Activated naive CD4-positive, alpha-beta T cell (primary cell): Measurements from ENCODE around the gene CKB.

Experiments
- DNase-seq, 4 experiments: peaks; one replicate each; lab custom pipeline; 2025; lab: John Stamatoyannopoulos, UW

The CKB gene

DNA sequence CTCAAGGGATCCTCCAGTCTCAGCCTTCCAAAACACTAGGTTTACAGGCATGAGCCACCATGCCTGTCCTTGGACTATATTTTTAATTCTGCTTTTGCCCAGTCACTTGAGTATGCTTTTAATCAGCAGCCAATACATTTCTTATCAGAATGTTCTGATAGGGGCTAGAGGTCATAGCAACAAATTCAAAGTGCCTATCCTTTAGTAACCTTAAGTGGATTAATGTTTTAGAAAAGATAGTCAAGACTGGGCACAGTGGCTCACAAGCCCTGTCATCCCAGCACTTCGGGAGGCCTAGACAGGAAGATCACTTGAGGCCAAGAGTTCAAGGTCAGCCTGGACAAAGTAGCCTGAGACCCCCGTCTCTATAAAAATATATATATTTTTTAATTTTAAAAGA, 37.1 kb downstream of the CKB start:
- DNase-seq: no peak

DNA sequence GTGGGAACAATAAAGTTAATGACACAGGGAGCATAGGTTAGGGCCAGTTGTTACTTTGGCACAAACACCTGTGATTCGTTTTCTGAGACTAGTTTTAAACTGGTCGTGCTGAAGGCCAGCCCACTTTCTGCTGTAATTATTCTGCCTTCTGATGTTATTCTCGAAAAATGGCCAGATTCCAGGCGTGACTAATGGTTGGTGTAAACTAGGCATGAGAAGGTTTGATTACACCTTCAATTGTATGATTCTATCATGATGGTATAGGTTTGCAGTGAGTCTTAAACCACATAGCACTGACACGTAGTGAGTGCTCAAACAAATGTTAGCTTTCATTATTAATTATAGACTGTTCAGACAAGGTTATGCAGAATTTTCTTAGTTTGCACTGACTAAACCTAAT, 39.0 kb downstream of the CKB start:
- DNase-seq: no peak

DNA sequence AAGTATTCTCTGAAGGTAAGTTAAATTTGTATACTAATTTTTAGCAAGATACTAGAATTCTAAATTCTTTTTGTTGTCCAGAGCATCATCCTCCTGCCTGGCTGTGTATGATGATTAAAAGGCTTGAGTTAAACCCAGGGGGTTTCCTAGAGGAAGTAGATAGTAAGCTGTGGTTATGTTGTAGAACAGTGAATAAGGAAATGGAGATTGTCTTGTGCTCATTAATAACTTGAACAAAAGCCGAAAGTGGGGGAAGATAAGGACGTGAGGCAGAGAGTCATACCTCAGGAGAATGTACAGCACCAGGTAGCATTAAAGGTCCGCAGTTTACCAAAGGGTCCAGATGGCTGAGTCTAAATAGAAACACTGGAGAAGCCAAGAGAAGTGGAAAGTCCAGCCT, 42.0 kb downstream of the CKB start:
- no peak for DNase-seq

DNA sequence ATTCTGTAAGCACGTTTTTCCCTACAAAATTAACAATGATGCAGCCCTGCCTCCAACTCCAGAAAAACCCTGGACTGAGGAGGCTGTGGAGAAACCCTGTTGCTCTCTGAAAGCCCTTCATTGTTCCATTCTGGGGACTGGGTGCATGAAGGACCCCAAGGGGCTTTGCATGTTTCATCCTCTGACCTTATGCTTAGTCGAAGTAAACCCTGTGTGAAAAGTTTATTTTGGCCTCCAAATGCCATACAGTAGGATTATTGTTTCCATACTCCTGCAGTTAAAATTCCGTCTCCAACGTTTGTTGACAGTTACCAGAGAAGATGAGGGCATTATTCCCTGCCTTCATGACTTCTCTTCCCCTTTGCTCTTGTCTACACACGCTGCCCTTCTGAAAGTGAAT, 46.0 kb downstream of the CKB start:
- DNase-seq: no peak

DNA sequence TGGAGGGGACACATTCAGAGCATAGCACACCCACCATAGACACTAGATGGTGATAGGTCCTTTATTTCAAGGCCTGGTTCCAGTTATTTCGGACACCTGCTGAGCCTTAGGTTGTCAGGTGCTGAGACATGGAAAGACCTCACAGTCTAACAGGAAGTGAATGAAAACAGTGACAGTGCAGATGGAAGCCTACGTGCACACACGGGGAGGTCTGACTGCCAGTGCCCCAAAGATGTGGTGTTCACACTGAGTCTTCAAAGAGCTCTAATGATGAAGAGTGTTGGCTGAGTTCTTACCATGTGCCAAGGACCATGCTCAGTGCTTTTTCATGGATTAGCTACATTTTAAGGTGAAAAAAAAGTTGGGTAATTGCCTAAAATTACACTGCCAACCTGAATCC, 46.6 kb downstream of the CKB start:
- DNase-seq: no peak

DNA sequence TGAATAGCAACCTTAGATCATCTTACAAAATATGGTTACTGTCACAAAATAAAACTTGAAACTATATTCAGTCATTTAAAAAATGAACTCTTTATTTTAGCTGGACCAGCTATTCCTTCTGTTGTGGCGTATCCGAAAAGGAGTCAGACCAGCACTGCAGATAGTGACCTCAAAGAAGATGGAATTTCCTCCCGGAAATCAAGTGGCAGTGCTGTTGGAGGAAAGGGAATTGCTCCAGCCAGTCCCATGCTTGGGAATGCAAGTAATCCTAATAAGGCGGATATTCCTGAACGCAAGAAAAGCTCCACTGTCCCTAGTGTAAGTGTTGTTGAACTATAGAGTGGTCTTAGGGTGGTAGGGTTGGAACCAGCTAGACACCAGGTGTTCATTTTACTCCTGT, 47.7 kb downstream of the CKB start:
- DNase-seq: no peak

DNA sequence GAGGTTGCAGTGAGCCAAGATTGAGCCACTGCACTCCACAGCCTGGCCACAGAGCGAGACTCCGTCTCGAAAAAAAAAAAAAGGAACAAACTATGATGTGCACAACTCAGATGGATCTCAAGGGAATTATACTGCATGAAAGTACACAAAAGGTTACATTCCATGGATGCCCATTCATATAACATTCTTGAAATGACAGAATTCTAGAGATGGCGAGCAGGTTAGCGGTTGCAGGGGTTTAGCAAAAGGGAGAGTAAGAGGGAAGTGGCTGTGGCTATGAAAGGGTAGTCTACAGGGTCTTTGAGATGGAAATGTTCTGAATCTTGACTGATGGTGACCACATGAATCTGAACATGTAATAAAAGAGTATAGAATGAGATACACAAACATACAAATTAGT, 49.7 kb downstream of the CKB start:
- no peak for DNase-seq
